CD4-positive, alpha-beta T cell treated with Interferon gamma for 1 hour (primary cell): ENCODE measurements around the gene ANO1.

ENCODE experiments used
- DNase-seq: peaks from one replicate; pipeline ENCODE4 v3.0.0-alpha.2; 2020

Gene ANO1

DNA sequence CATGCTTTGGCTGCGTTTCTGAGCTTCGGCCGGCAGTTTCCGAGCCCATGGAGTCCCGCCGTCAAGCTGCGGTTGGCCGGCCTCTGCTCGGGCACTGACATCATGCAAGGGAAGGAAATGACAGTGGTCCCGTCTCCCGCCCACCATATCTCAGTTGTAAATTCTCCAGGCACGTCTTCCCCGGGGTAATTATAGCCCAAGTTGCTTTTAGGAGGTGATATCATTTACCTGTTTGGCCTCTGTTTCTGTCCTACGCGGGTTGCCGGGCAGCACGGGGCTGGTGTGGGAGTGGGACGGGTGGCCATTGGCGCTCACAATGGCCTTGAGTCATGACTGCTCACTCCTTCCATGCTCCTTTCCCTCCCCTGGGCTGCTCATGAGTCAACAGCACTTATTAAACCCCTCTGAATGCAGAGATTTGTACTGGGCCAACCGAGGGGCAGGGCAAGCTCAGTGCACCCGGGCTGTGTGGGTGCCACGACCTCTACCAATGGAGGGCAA, 4.2 kb upstream of the ANO1 start:
- DNase-seq: no peak

GRCh38 chr11:70074746-70075145, 3.4 kb upstream of the ANO1 start:
- no peak for DNase-seq

- DNase-seq: no peak
Measured at GRCh38 chr11:70075836-70076235, 2.3 kb upstream of the ANO1 start.

- DNase-seq: no peak
Measured at GRCh38 chr11:70076461-70076931, 1.6 kb upstream of the ANO1 start.

DNA sequence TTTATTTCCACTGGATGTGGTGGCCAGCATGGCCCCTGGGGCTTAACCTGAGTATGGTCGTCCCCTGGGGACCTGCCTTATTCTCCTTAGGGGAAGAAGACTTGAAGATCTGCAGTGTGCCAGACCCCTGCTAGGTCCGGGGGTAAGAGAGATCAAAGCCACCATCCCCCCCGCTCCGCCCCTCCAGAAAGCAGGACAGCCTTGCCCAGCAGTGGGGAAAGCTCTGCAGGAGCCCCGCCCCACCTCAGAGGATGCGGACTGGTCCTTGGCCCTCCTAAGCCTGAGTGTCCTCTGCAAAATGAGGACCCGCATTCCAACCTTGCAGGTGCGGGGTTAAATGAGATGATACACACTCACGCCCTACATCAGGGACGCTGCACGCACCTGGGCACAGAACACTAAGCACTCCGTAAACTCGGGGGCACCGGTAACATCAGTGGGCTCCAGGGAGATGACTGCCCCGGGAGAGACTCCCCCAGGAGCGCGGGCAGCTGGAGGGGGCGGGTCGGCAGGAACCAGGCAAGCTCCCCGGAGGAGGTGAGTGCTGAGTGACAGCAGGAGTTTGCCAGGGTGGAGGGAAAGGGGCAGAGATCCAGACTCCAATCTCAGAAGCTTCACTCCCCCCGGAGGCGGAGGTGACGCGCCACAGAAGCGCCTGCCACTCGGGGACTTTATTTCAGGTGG, 564 bp upstream of the ANO1 start:
- no peak for DNase-seq

GRCh38 chr11:70078781-70079616, 882 bp downstream of the ANO1 start:
- DNase-seq: no peak

DNA sequence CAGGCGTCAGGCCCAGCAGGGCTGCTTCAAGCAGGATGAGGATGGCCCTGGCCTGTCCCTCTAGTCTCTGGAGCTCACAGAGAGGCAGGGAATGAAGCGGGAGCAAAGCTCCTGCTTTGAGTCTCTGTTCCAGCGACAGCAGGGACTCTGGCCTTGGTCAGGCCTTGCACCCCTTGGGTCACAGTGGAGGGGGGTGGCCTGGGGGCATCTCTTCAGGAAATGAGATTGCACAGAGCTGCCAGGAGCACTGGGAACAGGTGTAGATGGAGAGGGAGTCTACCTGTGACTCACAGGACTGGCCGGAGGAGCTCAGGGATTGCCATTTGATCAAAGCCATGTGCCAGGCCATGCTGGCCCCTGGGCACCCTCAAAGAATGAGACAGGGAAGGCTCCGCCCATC, 1.6 kb downstream of the ANO1 start:
- DNase-seq: no peak

- DNase-seq: no peak
Measured at GRCh38 chr11:70080763-70081162, 2.6 kb downstream of the ANO1 start.

DNA sequence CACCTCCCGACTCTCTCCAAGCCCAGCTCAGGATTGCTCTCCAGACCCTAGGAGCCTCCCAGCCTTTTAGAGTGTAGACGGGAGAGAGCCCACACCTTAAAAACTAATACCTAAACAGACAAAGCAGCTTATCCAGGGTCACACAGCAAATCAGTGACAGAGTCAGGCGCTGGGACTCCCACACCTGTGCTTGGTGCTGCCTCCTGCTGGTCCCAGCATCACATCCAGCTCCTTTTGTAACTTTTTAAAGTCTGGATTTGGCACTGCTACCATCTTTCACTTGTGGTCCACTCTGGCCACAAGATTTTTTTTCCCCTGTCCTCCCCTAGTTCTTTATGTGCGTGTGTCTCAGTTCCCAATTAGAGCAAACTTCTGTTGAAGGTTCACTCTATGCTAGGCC, 4.7 kb downstream of the ANO1 start:
- DNase-seq: no peak

DNA sequence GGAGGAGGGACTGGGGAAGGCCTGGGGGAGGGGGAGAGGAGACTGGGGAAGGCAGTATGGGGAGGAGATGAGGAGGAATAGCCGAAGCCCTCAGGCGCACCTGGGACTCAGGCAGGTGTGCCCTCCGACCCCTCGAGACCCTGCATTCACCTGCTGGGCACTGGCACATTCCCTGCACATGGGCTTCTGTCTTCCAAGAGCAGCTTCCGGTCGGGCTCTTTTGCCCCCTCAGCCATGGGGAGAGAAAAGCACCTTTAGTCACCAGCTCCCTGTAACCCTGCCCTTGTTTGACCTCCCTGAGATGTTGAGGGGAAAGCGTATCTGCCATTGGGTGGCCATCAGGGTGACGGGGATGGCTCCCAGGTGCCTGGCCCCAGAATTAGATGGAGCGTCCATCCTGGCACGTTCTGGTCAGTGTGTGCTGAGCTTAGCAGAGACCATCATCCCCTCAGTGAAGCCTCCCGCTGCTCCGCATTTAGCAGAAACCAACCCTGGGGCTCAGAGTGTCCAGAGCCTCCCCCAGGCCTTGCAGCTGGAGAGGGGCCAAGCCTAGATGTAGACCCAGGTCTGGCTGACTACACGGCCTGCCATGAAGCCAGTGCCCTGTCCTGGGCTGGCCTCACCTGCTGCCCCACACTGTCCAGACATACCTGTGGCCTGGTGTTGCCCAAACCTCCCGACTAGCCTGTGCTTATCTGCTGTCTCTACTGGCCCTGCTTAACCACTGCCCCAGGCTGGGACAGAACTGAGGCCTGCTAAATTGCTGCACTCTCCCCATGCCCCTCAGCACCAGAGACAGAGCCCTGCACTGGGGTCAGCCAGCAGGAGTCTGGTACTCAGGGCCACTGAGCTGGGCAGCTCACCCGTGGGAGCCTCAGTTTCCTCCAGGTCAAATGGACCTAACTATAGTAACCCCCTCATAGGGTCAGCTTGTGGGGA, 6.2 kb downstream of the ANO1 start:
- DNase-seq: no peak

DNA sequence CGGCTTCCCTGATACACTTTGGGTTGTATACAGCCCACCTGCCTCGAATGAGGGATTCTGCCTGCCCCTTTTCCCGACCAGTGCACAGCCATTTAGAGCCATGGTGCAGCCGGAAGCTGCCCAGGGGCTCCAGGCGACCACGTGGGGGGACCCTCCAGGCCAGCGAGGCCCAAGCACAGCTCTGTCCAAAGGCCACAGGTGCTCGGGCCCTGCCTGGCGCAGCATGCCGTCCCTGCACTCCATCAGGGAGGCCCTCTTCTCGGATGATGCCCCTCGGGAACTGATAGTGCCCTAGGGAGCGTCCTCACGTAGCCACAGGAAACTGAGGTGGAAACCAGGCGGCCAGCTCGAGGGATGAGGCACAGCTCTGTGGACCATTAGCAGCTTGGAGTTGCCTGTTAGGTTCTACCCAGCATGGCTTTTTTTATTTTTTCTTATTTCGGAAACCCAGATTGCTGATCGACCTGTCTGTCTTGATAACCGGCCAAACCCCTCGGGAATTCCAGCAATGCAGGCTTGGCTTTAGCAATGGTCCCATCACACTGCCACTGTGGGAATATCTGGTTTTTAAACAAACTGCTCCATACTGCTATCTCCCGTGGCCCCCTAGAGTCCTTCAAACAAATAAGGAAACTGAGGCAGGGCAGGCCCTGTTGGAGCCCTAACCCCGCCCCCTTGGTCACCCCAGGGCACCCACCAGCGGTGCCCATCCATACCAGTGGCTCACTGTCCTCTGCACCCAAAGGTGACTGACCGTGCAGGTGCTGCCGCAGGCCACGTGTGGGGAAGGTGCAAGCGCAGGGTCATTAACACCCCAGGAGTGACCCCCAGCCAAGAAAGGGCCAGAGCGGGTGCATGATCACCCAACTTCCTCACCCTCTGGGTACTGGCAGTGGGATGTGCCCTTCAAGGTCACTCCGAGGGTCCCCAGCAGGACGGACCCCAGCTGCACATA, 8.0 kb downstream of the ANO1 start:
- no peak for DNase-seq

GRCh38 chr11:70087446-70088167, 9.5 kb downstream of the ANO1 start:
- DNase-seq: no peak

DNA sequence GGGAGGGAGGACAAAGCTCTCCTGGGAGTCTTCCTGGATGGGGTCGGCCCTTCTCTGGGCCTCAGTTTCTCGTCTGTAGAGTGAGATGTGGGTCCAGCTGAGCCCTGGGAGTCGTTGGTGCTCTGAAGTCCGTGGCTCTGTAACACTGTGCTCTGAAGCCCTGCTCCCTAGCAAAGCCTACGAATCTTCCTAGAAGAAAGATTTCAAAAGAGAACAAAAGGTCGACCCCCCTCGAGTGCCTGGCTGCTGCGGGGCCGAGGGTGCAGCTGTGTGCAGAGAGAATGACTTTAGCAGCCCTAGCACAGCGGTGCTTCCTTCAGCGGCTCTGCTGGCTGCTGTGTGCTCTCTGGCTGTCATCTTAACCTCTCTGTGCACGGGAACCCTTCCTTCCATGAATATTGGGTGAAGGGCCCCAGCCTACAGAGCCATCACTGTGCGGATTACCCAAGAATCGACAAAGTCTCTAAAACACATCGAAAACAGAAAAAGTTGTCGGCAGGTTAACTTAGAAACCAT, 10.7 kb downstream of the ANO1 start:
- DNase-seq: no peak

DNA sequence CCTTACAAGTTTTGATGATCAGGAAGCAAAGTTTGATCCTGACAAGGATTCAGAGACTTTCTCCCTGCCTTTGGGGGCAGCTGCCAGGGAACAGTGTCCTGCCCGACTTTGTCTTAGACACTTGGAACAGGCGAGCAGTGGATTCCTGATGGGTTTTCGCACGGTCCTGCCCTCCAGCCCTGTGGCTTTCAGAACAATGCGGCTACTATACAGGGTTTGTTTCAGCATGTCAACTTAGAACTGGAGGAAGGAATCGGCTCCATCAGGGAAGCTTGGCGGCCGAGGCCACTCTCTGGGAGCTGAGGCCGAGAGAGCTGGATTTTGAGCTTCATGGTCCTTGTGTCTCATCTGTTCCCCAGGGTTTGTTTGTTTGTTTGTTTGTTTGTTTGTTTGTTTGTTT, 11.5 kb downstream of the ANO1 start:
- no peak for DNase-seq

- no peak for DNase-seq
Measured at GRCh38 chr11:70090961-70091381, 12.9 kb downstream of the ANO1 start.

DNA sequence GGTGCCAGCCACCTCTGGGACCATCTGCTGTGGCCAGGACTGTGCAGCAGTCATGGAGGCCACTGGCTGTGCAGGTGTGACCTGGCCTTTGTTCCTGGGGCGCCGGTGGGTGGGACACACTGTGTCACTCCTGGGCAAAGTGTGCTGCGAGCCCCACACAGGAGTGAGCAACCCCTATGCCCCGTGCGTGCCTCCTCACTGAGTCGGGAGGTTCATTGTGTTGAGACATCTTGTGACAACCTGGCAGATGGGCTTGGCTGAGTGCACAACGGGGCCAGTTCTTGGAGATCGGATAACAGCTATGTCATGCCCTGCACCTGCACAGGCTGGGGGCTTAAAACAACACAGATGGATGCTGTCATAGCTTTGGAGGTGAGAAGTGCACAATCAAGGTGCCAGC, 13.5 kb downstream of the ANO1 start:
- no peak for DNase-seq

DNA sequence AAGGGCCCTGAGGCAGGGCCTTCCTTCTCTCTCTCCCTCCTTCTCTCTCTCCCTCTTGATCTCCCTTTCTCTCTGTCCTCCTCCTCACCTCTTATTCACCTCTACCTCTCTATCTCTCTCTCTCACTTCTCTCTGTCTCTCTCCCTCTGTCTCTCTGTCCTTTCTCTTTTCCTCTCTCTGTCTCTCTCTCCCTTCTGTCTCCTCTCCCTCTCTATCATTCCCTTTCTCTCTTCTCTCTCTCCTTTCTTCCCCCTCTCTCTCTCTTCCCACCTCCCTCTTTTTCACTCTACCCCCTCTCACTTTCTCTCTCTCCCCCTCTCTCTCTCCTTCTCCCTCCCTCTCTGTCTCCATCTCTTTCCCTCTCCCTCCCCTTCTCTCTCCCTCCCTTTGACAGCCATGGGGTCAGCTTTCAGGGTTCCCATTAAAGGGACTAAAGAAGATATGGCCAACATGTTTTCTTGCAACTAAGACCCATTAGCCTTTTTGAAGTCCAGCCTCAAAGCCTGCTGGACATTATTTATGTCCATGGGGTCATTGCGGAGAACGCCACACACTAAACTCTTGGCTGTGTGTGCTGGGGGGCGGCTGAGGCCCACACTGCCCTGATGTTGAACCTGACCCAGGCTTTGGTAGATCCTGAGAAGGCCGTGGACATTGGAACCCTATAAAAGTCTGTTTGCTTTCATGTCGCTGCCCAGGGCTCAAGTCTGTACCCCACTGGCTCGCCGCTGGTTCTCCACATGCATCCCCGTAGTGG, 15.0 kb downstream of the ANO1 start:
- no peak for DNase-seq

DNA sequence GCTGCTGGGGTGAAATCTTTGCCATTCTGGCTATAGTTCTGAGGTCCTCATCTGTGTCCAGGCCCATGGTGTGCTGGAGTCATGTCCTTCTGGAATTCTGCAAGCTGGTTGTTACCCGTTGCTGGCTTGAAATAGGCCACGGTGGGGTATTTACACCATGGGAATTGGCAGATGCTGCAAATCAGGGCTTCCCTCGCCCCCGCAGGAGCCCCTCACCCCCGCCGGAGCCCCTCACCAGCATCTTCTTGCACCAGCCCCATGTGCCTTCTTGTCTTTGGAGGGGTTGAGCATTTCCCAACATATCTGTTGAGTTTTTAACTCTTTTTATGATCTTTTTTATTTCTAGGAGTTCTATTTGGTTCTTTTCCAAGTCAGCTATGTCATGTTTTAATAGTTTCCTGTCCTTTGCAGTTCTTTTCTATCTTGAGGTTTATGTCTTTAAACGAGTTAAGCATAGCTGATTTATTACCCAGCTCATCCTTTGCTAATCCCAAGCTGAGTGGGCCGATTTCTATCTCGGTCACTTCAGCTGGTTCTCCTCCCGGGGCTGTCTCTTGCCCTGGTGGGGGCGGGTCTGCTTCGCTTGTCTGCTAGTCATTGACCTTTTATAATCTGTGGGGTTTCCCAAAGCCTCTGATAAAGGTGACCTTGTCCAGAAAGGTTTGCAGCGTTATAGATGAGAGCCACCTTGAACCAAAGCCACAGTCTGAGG, 17.6 kb downstream of the ANO1 start:
- DNase-seq: no peak

DNA sequence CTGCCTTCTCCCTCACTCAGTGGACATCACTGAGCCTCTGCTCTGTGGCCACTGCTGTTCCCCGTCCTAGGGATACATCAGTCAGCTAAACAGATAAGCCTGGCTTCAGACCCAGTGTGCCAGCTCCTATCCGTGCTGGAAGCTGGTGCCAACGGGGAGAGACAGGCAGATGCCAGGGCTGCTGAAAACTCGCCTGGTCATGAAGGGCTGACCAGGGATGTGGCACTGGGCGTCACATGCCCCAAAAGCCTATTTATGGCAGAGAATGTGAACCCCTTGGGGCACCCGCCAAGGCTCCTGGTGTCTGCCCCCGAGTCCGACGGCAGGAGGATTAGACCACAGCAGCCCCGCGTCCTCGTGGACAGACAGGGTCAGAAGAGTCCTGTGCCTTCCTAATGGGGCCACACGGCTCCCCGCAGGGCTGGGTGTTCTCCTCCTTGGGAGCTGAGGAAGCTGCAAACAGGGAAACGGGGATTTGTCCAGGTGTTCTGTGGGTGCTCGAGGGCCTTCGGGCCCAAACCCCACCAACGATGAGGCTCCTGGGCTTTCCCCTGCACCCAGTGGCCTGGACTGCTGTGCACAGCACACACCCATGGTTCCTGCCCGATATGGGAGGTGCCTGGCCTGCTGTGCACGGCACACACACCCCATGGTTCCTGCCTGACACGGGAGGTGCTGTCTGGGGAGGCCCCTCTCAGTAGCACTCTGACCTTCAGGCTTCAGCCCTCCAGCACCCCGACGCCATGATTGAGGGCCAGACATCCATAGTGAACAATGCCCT, 19.9 kb downstream of the ANO1 start:
- DNase-seq: no peak
